Activated naive CD4-positive, alpha-beta T cell (primary cell): Measurements from ENCODE around the gene ZNF217.
"Not testable (repeated sequence)": the region's sequence is repeated elsewhere in the genome, so short reads cannot be mapped to it uniquely, and the experiment has no call there.

Experiments used
- DNase-seq, 4 experiments: peaks; one replicate each; lab custom pipeline; 2025; lab: John Stamatoyannopoulos, UW

Gene ZNF217

GRCh38 chr20:53583660-53584549, 9.7 kb downstream of the ZNF217 start:
- not testable (repeated sequence) for DNase-seq

DNA sequence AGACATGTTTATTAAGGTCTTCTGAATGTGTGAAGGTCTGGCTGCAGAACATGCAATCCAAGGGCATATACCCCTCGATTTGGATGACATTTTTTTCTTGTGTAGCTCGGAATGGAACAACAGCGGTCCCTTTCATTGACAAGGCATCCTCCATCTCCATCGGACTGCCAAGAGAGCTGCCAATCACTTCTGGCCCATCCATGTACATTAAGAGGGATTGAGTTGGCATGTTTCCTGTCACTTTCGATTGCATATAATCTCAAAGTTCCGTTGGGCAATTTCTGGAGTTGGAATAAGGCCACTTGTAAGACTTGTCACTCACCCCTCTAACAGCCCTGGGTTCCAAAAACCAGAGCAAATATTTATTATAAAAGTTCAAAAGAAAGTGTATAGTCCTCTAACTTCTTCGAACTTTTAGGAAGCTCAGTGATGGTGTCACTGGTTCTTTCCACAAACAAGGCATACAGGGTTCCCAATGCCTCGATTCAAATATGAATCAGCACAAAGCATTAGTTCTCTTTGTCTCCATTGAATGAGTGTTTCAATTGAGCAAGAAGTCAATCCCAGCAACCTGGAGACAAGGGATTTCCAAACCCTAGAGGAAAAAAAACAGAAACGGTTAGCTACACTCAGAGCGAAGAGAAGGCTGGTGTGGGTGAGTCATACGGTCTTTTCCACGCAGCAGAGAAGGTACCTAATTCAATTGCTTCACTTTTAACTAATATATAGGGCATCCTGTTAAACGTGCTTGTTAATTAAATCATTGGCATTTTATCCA, 10.9 kb downstream of the ZNF217 start:
- DNase-seq = no peak

GRCh38 chr20:53582251-53582570, 11.4 kb downstream of the ZNF217 start:
- no peak for DNase-seq

DNA sequence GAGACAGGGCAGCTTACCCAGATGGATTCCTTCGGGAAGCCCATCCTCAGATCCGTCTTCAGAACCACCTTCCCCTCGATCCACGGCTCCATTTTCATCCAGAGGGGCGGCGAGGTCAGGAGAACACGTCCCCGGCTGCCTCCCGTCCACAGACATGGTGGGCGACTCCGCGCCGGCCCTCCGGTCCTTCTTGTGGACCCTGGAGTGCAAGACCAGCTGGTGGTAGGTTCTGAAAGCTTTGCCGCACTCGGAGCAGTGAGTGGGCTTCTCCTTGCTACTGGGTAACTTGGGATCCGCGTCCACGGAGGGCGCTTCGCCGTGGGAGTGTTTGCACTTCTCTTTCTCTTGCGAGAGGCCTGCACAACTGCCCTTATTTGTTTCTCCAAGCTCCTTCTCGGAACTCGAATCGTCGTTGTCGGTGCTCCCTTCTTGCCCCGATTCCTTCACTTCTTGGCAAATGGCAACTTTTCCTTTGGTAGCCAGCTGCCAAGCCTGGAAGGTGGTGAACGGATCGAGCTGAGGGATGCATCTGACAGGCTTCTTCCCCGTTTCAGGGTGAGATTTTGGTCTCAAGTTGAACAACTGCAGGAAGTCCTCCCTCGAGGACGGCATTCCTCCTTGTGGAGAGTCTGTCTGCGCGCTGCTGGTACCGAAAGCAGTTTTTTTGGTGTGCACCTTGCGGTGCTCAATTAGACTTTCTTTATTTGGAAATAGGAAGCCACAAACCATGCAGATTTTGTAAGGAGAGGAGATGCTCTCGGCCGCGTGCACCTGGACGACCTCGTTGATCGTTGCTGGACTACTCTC, 12.0 kb downstream of the ZNF217 start:
- DNase-seq = no peak

GRCh38 chr20:53580376-53581111, 13.1 kb downstream of the ZNF217 start:
- DNase-seq = no peak

DNA sequence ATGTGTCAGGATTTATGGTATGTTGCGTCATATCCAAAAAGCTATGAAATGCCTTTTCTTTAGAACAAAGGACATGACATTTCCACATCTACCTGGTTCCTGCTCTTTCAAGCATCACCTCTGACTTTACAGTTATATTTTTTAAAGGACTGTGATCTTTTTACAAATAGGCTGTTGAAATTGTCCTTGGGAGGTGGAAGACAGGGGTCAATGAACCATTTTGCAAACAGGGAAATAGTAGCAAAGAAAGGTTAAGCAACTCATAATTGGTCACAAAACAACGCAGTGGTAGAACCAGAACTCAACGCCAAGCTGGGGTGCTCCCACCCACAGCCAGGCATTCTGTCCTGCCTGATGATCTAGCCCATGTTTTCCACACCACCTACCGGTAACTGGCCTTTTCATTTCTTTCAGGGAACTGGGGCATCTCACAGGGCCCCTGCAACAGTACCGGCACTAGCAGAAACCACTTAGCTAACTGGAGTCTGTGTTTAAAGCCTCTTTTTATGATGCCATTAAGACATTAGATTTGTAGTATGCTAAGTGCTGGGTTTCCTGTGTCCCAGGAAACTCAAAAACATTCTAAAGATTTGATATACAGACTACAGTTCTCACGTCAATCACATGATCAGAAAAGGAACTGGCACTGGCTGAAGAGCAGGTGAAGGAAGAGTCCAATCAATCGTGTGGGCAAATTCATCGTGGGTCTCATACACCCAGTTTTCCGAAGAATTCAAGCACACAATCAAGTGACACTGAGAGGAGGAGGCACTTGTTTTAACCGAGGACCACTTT, 13.9 kb downstream of the ZNF217 start:
- no peak for DNase-seq

- no peak for DNase-seq
Observed at GRCh38 chr20:53579266-53579580, 14.4 kb downstream of the ZNF217 start.

DNA sequence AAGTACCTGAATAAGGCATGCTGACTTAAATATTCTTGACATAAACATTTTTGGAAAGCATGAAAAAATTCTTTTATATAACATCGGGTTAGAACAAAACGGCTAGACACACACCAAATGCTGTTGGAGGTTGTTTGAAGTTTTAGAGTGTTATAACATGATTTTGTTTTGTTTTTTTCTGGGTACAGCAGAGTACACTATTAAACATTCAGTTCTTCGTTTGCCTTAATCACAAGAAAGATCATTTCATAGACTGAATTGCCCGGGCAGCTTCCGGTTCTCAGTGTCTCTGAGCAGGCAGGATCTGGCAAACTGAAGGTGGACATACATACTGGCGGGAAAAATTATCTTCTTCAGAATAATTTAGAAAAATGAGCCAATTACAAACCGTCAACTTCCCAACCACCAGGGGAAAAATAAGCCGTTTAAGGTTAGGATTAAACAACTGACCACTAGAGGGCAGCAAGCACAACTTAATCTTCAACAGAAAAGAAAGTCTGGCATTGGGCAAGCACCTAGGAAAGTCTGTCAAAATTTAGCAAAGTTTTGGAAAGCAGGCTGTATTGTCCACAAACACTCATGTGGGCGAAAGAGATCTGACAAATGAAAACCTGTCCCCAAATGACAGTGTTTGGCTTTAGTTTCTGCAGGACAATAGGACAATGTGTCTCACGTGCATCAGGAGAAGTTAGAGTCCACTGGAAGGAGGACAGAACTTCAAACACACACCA, 15.0 kb downstream of the ZNF217 start:
- no peak for DNase-seq

DNA sequence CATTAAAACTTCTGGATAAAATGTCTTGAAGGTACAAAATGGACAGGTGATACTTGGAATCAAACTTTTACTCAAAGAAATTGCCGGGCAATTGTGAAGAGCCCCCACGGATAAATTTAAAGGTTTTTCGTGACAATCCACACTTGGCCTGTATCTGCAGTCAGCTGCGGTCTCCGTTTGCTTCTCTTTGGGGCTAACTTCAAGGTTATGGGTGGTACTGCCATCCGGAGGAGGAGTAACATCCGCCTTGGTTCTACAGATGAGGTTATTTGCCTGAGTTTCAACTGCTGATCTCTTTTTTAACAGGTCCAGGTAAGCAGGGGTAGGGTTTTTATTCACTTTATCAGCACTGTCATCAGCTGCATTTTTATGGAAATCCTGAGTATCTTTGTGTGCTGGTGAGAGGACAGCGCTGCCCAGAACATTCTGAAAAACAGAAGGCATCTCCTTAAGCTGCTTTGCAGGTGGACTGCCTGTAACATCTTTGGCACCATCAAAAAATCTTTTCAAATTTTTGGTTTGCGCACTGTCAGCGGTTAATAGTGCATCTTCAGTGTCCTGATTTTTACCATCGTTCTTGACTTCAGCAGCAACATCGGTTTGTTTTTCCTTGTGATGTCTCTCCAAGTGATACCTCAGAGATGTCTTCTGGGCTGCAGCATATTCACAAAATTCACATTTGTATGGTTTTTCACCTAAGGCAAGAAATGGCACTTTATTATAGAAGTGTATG, 16.9 kb downstream of the ZNF217 start:
- no peak for DNase-seq

GRCh38 chr20:53576195-53576580, 17.5 kb downstream of the ZNF217 start:
- DNase-seq = no peak

DNA sequence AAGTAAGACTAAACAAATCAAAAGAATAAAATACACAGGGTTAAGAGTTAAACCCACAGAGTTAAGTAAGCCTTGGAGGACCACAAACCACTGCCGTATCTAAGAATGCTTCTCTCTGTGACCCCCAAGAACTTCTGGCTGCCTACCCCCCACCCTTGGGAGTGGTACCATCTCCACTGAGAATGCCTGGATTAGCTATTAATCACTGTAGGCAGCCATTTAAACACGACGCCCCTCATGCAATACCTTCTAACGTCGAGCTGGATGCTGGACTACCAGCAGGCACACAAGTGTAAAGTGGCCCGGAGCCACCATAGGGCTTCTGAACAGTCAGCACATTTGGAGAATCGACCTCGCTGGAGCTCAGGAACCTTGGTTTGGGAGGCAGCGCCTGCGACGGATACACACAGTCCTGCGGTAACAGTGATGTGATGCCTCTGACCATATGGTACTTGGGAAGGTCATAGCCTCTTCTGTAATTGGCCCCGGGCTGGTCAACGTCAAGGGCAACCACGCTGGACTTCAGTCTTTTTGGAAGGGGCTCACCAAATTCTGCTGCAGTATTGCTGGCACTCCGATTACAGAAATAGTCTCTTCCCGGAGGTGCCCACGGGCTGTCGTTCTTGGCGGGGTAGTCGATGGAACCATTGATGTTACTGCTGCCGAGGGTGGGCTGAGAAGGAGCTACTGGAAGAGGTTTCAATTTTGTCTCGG, 18.0 kb downstream of the ZNF217 start:
- no peak for DNase-seq

DNA sequence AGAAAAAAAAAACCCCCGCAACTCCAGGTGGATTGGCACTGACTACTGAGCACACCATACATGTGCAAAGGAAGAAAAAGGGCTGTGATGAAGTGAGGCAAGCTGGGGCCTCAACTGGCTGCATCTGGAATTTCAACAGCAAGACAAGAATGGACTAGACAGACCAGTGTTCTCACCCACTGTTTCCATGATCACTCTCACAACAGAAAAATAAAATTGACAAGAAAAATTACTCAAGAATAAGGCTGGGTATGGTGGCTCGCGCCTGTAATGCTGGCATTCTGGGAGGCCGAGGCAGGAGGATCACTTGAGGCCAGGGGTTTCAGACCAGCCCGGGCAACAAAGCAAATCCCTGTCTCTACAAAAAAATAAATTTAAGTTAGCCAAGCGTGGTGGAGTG, 18.8 kb downstream of the ZNF217 start:
- DNase-seq = no peak

GRCh38 chr20:53574259-53574789, 19.3 kb downstream of the ZNF217 start:
- no peak for DNase-seq

GRCh38 chr20:53571555-53572286, 21.9 kb downstream of the ZNF217 start:
- no peak for DNase-seq

- DNase-seq = no peak
Observed at GRCh38 chr20:53570446-53571276, 23.0 kb downstream of the ZNF217 start.

GRCh38 chr20:53569606-53570307, 23.9 kb downstream of the ZNF217 start:
- no peak for DNase-seq

GRCh38 chr20:53569005-53569404, 24.6 kb downstream of the ZNF217 start:
- DNase-seq = no peak
